Measurements from ENCODE around the gene CPNE5.

CPNE5 gene

DNA sequence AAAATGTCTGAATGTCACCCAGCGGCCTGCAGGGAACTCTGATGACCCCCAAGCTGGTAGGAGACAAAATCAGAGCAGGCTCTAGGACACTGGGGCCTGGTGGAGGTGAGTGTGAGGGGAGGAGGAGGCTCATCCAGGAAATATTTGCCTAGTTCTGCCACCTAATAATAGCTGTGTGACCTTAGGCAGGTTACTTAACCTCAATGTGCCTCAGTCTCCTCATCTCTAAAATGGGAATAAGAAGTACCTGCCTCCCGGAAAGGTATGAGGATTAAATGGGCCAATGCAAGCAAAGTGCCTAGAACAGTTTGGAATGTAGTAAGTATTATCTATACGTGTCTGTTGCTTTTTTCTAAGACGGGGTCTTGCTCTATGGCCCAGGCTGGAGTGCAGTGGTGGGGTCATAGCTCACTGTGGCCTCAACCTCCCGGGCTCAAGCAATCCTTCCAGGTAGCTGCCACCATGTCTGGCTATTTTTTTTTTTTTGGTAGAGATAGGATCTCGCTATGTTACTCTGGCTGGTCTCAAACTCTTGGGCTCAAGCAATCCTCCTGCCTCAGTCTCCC, 81.2 kb downstream of the CPNE5 start:
- no peak for DNase-seq (ENCODE audit: extremely low spot score)
- POLR2A ChIA-PET = no interaction called here
- CTCF ChIA-PET = interaction anchor here (0.6 to 1.4 kb wide), 3 partner anchors 17 to 142 kb away, joined by 3 to 5 read pairs (median 3); no protein-coding TSS in a partner anchor
- no peak for TF ChIP-seq HDGF (IDR thresholded peaks at IDR 0.05; ENCODE audit: borderline replicate concordance)
- no peak for TF ChIP-seq NFRKB (IDR thresholded peaks at IDR 0.05)

- DNase-seq (ENCODE audit: extremely low spot score) = no peak
- ChIA-PET CTCF (interaction anchor here (1.1 to 1.2 kb wide), 2 partner anchors 12 to 112 kb away, joined by 3 read pairs; no protein-coding TSS in a partner anchor), POLR2A (no interaction called here)
- TF ChIP-seq CTBP1 (IDR thresholded peaks at IDR 0.05; ENCODE audit: borderline replicate concordance) = no peak
- TF ChIP-seq HDGF (IDR thresholded peaks at IDR 0.05; ENCODE audit: borderline replicate concordance) = no peak
- no peak for TF ChIP-seq SP1 (IDR thresholded peaks at IDR 0.05)
- TF ChIP-seq PKNOX1 (IDR thresholded peaks at IDR 0.05) = no peak
- TF ChIP-seq FOXK2 (IDR thresholded peaks at IDR 0.05) = no peak
- TF ChIP-seq ELF4 (IDR thresholded peaks at IDR 0.05) = no peak
- TF ChIP-seq FOXM1 (IDR thresholded peaks at IDR 0.05; ENCODE audit: borderline replicate concordance) = no peak
- no peak for TF ChIP-seq LEF1 (IDR thresholded peaks at IDR 0.05; ENCODE audit: borderline replicate concordance)
- TF ChIP-seq BHLHE40 (IDR thresholded peaks at IDR 0.05; ENCODE audit: borderline replicate concordance) = no peak
- no peak for TF ChIP-seq FOXA1 (IDR thresholded peaks at IDR 0.05)
- no peak for TF ChIP-seq ARNT (IDR thresholded peaks at IDR 0.05)
- TF ChIP-seq ZNF384 (IDR thresholded peaks at IDR 0.05) = no peak
- no peak for TF ChIP-seq L3MBTL2 (conservative IDR thresholded peaks at IDR 0.05)
- no peak for TF ChIP-seq TARDBP (IDR thresholded peaks at IDR 0.05)
- TF ChIP-seq NFRKB (IDR thresholded peaks at IDR 0.05) = no peak
Measured at GRCh38 chr6:36757206-36757605, 82.0 kb downstream of the CPNE5 start.

GRCh38 chr6:36756786-36757185, 82.5 kb downstream of the CPNE5 start:
- CTCF ChIA-PET = interaction anchor here (1.2 kb wide), 1 partner anchor 12 kb away, joined by 3 read pairs; no protein-coding TSS in a partner anchor
- DNase-seq (ENCODE audit: extremely low spot score) = no peak
- no peak for TF ChIP-seq SUZ12 (IDR thresholded peaks at IDR 0.05)
- TF ChIP-seq CTBP1 (IDR thresholded peaks at IDR 0.05; ENCODE audit: borderline replicate concordance) = no peak
- no peak for TF ChIP-seq ELF4 (IDR thresholded peaks at IDR 0.05)
- TF ChIP-seq ZNF384 (IDR thresholded peaks at IDR 0.05) = no peak
- no peak for TF ChIP-seq ARNT (IDR thresholded peaks at IDR 0.05)
- TF ChIP-seq L3MBTL2 (conservative IDR thresholded peaks at IDR 0.05) = no peak
- TF ChIP-seq FOXA1 (IDR thresholded peaks at IDR 0.05) = no peak
- no peak for TF ChIP-seq BHLHE40 (IDR thresholded peaks at IDR 0.05; ENCODE audit: borderline replicate concordance)
- no peak for TF ChIP-seq FOXM1 (IDR thresholded peaks at IDR 0.05; ENCODE audit: borderline replicate concordance)
- no peak for TF ChIP-seq FOXK2 (IDR thresholded peaks at IDR 0.05)
- TF ChIP-seq HDGF (IDR thresholded peaks at IDR 0.05; ENCODE audit: borderline replicate concordance) = no peak
- no peak for TF ChIP-seq PKNOX1 (IDR thresholded peaks at IDR 0.05)
- no peak for TF ChIP-seq SP1 (IDR thresholded peaks at IDR 0.05)
- POLR2A ChIA-PET = no interaction called here

DNA sequence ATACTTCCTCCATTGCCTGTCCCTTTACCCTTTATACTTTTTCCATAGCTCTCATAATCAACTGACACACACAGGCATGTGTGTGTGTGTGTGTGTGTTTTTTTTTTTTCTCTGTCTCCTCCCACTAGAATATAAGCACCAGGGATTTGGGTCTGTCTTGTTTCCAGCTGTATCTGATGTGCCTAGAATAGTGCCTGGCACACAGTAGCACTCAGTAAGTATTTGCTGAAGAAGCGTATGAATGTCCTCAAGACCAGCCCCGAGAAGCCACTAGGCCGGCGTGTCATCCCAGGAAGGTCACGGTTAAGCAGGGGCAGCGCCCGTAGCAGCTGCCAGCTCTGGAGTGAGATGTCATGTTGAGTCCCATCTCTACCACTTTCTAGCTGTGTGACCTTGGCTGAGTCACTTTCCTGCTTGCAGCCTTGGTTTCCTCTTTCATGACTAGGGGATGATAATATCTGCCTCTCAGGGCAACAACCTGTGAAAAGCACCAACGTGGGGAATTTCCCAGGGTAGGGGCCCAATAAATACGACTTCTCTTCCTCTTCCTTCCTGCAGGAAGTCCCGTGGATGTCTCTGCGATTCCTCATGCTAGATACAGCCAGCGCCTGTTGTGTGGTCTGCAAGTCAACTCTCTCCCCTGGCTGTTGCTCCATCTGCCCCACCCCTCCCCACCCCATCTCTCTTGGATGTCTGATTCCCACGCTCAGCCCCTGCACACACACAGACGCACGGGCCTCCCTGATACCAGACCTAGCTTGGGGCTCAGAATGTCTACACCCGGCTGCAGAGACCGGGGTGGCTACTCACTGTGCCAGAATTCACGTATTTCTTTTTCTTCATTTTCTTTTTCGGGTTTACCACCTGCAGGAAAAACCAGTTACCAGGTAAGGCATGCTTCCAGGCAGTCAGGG, 83.6 kb downstream of the CPNE5 start:
- DNase-seq (ENCODE audit: extremely low spot score) = no peak

More for the DNA sequence above, 83.6 kb downstream of the CPNE5 start:
- ChIA-PET CTCF (interaction anchor here (1.2 to 1.3 kb wide), 2 partner anchors 11 to 141 kb away, joined by 3 to 4 read pairs; no protein-coding TSS in a partner anchor), POLR2A (no interaction called here)
- no peak for TF ChIP-seq HDGF (IDR thresholded peaks at IDR 0.05; ENCODE audit: borderline replicate concordance)
- no peak for TF ChIP-seq PKNOX1 (IDR thresholded peaks at IDR 0.05)
- no peak for TF ChIP-seq ARNT (IDR thresholded peaks at IDR 0.05)
- TF ChIP-seq FOXK2 (IDR thresholded peaks at IDR 0.05) = no peak
- no peak for TF ChIP-seq L3MBTL2 (conservative IDR thresholded peaks at IDR 0.05)
- no peak for TF ChIP-seq BHLHE40 (IDR thresholded peaks at IDR 0.05; ENCODE audit: borderline replicate concordance)
- TF ChIP-seq NFRKB (IDR thresholded peaks at IDR 0.05) = no peak
- TF ChIP-seq FOXA1 (IDR thresholded peaks at IDR 0.05) = no peak
- no peak for TF ChIP-seq SP1 (IDR thresholded peaks at IDR 0.05)
